Upper lobe of left lung (tissue), 4 donors: ENCODE measurements around the gene KCNK13.

Source experiments
- EP300 ChIP-seq, 4 donors: sonication (generic); formaldehyde crosslinking; IDR thresholded peaks; one replicate each; pipeline ENCODE4 v1.5.1; 2017; ENCODE audit warnings: antibody characterized with exemption in 4 of 4, control low read depth in 2 of 4
- POLR2A ChIP-seq, 4 donors: fragments of 450-650 bp; IDR thresholded peaks; one replicate each; pipeline ENCODE4 v1.5.1; 2016 to 2017; ENCODE audit warnings: antibody characterized with exemption in 4 of 4, mild to moderate bottlenecking in 2 of 4
- POLR2AphosphoS5 ChIP-seq, 2 donors: sonication (generic); formaldehyde crosslinking; IDR thresholded peaks; one replicate each; pipeline ENCODE4 v1.5.1; 2017; ENCODE audit warnings: antibody characterized with exemption in 2 of 2
- TF ChIP-seq, protein P1 (sequence below), 6 experiments: fragments of 450-650 bp in 4 of 6; fragments of 200-600 bp in 2 of 6; sonication (generic) in 2 of 6; IDR thresholded peaks; one replicate each; pipeline ENCODE4 v1.5.1; 2016 to 2019; ENCODE audit warnings: antibody characterized with exemption in 6 of 6

DNA sequence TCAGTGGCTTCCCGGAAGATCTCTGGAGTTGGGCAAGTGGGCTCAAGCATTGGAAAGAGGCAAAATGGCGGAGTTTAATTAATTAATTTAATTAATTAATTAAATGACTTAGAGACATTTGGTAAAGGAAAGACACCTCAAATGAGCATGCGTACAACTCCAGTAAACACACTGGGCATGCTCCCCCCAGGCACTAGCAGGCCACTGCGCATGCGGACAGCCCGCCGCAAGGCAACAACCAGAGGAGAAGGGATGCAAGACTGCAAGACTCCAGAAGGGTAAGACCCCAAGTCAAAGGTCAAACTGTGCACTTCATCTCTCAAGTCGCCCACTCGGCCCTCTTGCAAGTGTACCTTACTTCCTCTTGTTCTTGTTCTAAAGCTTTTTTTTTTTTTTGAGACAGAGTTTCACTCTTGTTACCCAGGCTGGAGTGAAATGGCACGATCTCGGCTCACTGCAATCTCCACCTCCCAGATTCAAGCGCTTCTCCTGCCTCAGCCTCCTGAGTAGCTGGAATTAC, 136.8 kb downstream of the KCNK13 start:
- TF ChIP-seq, protein P1, sequence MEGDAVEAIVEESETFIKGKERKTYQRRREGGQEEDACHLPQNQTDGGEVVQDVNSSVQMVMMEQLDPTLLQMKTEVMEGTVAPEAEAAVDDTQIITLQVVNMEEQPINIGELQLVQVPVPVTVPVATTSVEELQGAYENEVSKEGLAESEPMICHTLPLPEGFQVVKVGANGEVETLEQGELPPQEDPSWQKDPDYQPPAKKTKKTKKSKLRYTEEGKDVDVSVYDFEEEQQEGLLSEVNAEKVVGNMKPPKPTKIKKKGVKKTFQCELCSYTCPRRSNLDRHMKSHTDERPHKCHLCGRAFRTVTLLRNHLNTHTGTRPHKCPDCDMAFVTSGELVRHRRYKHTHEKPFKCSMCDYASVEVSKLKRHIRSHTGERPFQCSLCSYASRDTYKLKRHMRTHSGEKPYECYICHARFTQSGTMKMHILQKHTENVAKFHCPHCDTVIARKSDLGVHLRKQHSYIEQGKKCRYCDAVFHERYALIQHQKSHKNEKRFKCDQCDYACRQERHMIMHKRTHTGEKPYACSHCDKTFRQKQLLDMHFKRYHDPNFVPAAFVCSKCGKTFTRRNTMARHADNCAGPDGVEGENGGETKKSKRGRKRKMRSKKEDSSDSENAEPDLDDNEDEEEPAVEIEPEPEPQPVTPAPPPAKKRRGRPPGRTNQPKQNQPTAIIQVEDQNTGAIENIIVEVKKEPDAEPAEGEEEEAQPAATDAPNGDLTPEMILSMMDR (IDR thresholded peaks at IDR 0.05), result no peak
- TF ChIP-seq POLR2A (IDR thresholded peaks at IDR 0.05) (no peak), EP300 (IDR thresholded peaks at IDR 0.05) (no peak), POLR2AphosphoS5 (IDR thresholded peaks at IDR 0.05) (no peak)
